CD4-positive, alpha-beta T cell treated with Interleukin-12 subunit alpha and Interleukin-12 subunit beta, for 1 hour (primary cell): Measurements from ENCODE around the gene PCDHA7.
"Not testable (repeated sequence)": the region's sequence is repeated elsewhere in the genome, so short reads cannot be mapped to it uniquely, and the experiment has no call there.

ENCODE experiments used
- DNase-seq: peaks from one replicate; pipeline ENCODE4 v3.0.0-alpha.2; 2020

Gene PCDHA7

GRCh38 chr5:140822281-140822629 is 11.8 kb upstream of the PCDHA7 start:
- DNase-seq = no peak

GRCh38 chr5:140822969-140823368 is 11.1 kb upstream of the PCDHA7 start:
- not testable (repeated sequence) for DNase-seq

GRCh38 chr5:140823475-140823874 is 10.6 kb upstream of the PCDHA7 start:
- DNase-seq = no peak

- no peak for DNase-seq
Measured at GRCh38 chr5:140827704-140828361, 6.2 kb upstream of the PCDHA7 start, which contains the start of gene PCDHA6. Gene PCDHA6, plus strand, starts transcription at chr5:140827960. Its CDS starts 132 bp downstream, at chr5:140828092.

- no peak for DNase-seq
Measured at GRCh38 chr5:140828362-140828737, 5.7 kb upstream of the PCDHA7 start.

GRCh38 chr5:140829511-140830501 is 4.3 kb upstream of the PCDHA7 start:
- DNase-seq = not testable (repeated sequence)

GRCh38 chr5:140834439-140835008 is 455 bp downstream of the PCDHA7 start:
- not testable (repeated sequence) for DNase-seq

GRCh38 chr5:140835622-140836510 is 1.8 kb downstream of the PCDHA7 start:
- no peak for DNase-seq

GRCh38 chr5:140840978-140841962 is 7.2 kb downstream of the PCDHA7 start, which contains the start of gene PCDHA8:
Gene PCDHA8, plus strand, starts transcription at chr5:140841187. Its CDS starts 135 bp downstream, at chr5:140841322.
- peak; percentile 6 for DNase-seq

GRCh38 chr5:140842798-140843733 is 9.0 kb downstream of the PCDHA7 start:
- no peak for DNase-seq

- DNase-seq = not testable (repeated sequence)
Measured at GRCh38 chr5:140848139-140849102, 14.4 kb downstream of the PCDHA7 start, which contains the start of gene PCDHA9. Gene PCDHA9, plus strand, starts transcription at chr5:140848382. Its CDS starts 114 bp downstream, at chr5:140848496.

- DNase-seq = not testable (repeated sequence)
Measured at GRCh38 chr5:140849831-140850634, 16.0 kb downstream of the PCDHA7 start.

- DNase-seq = no peak
Measured at GRCh38 chr5:140855772-140856674, 22.0 kb downstream of the PCDHA7 start, which contains the start of gene PCDHA10. Gene PCDHA10, plus strand, starts transcription at chr5:140855897. Its CDS starts 152 bp downstream, at chr5:140856049.

- DNase-seq = no peak
Measured at GRCh38 chr5:140857177-140857986, 23.3 kb downstream of the PCDHA7 start.

- no peak for DNase-seq
Measured at GRCh38 chr5:140857987-140858240, 23.8 kb downstream of the PCDHA7 start.
